Tibial nerve (tissue), 4 donors: ENCODE results near the gene COMTD1. TPM values are rescaled to one million over a fixed set of nuclear protein-coding genes. Genes with fewer than 3 reads are reported as not detected.
"Not testable (repeated sequence)": the region's sequence is repeated elsewhere in the genome, so short reads cannot be mapped to it uniquely, and the experiment has no call there.

ENCODE experiments used
- DNase-seq, 2 donors: peaks; one replicate each; pipeline ENCODE4 v3.0.0-alpha.2; 2019; ENCODE audit warnings: low spot score in 2 of 2
- H3K27ac ChIP-seq, 4 donors: fragments of 200-600 bp; sonication (generic) in 3 of 4; one replicate each; pipeline ENCODE4 v1.5.1; 2017 to 2019; ENCODE audit warnings: mild to moderate bottlenecking in 1 of 4
- H3K27me3 ChIP-seq, 2 donors: fragments of 200-600 bp; sonication (generic) in 1 of 2; one replicate each; pipeline versions ENCODE4 v1.5.1 to v1.6.0; 2017 to 2019
- H3K36me3 ChIP-seq, 3 donors: fragments of 200-600 bp; sonication (generic); one replicate each; pipeline ENCODE4 v1.5.1; 2018 to 2019
- H3K4me1 ChIP-seq, 4 donors: fragments of 200-600 bp; sonication (generic) in 3 of 4; one replicate each; pipeline ENCODE4 v1.5.1; 2017 to 2019
- H3K4me3 ChIP-seq, 4 donors: fragments of 200-600 bp; sonication (generic) in 3 of 4; one replicate each; pipeline ENCODE4 v1.5.1; 2017 to 2019; ENCODE audit warnings: mild to moderate bottlenecking in 1 of 4, moderate library complexity in 1 of 4
- H3K9me3 ChIP-seq, 4 donors: fragments of 200-600 bp; sonication (generic) in 3 of 4; one replicate each; pipeline ENCODE4 v1.5.1; 2017 to 2019
- CTCF ChIP-seq, 5 experiments: fragments of 200-600 bp in 3 of 5; fragments of 450-650 bp in 2 of 5; sonication (generic) in 3 of 5; IDR thresholded peaks; one replicate each; pipeline ENCODE4 v1.5.1; 2016 to 2019; ENCODE audit warnings: antibody characterized with exemption in 5 of 5, mild to moderate bottlenecking in 3 of 5, moderate library complexity in 2 of 5
- EP300 ChIP-seq, 2 donors: sonication (generic); formaldehyde crosslinking; IDR thresholded peaks; one replicate each; pipeline ENCODE4 v1.6.1; 2017; ENCODE audit warnings: antibody characterized with exemption in 2 of 2, mild to moderate bottlenecking in 1 of 2
- POLR2A ChIP-seq, 2 donors: fragments of 450-650 bp; IDR thresholded peaks; one replicate each; pipeline ENCODE4 v1.6.1; 2017; ENCODE audit warnings: antibody characterized with exemption in 2 of 2, mild to moderate bottlenecking in 2 of 2, moderate library complexity in 2 of 2
- WGBS, 2 donors: methylation state at CpG; one replicate each; pipeline ENCODE4 v1.1.5; 2018; 5-methylcytosine and 5-hydroxymethylcytosine counted together
- small RNA-seq: library from RNA; depleted of rRNA; stranded (forward); fragments of <200 nt; gene quantifications from one replicate; pipeline ENCODE3, GENCODE V24; 2016
- total RNA-seq, 4 donors: library from RNA; depleted of rRNA; stranded (reverse); fragments of >200 nt; gene quantifications; one replicate each; pipeline ENCODE4 v1.1.0, GENCODE V29; 2016

The COMTD1 gene
- total RNA-seq, 4 donors from 2014 or later, result 18.1 to 47.4 (median 31.6) TPM

GRCh38 chr10:75191821-75192568, 43.8 kb downstream of the COMTD1 start:
- H3K4me3 ChIP-seq, result no peak overlapping the region
- H3K9me3 ChIP-seq, result no peaks in the 10 kb centered on the region
- peak overlapping the region in 3 of 4 donors; percentile 62 to 83 (median 69) for H3K27ac ChIP-seq
- H3K4me1 ChIP-seq, result peaks cover 0 to 23% (median 9%) of the 10 kb centered on the region in 4 donors
- 28 to 34% methylated on average over 10 of the region's 10 CpGs for WGBS, 2 donors
- DNase-seq, result peak in 1 of 2 donors; percentile 54
- H3K27me3 ChIP-seq, result no peaks in the 10 kb centered on the region
- H3K36me3 ChIP-seq, result no peaks in the 10 kb centered on the region
- TF ChIP-seq CTCF (IDR thresholded peaks at IDR 0.05) (no peak), EP300 (IDR thresholded peaks at IDR 0.05) (peak in 1 of 2 donors; percentile 58), POLR2A (IDR thresholded peaks at IDR 0.05) (no peak)

- 91 to 92% methylated on average over 12 of the region's 12 CpGs for WGBS, 2 donors
Observed at GRCh38 chr10:75189266-75190096, 46.3 kb downstream of the COMTD1 start.

GRCh38 chr10:75188522-75188921, 47.2 kb downstream of the COMTD1 start:
- not testable (repeated sequence) for H3K9me3 ChIP-seq, H3K36me3 ChIP-seq, DNase-seq, H3K4me3 ChIP-seq, H3K27me3 ChIP-seq, H3K27ac ChIP-seq
- peaks cover 0 to 18% (median 9%) of the 10 kb centered on the region in 4 donors for H3K4me1 ChIP-seq
- WGBS, 2 donors, result 92 to 93% methylated on average over 9 of the region's 9 CpGs

More at GRCh38 chr10:75189266-75190096, 46.3 kb downstream of the COMTD1 start:
- H3K4me3 ChIP-seq, result no peak overlapping the region
- no peaks in the 10 kb centered on the region for H3K27me3 ChIP-seq
- H3K9me3 ChIP-seq, result no peaks in the 10 kb centered on the region
- no peak overlapping the region for H3K27ac ChIP-seq
- peaks cover 0 to 18% (median 9%) of the 10 kb centered on the region in 4 donors for H3K4me1 ChIP-seq
- no peak for TF ChIP-seq EP300 (IDR thresholded peaks at IDR 0.05)
- TF ChIP-seq CTCF (IDR thresholded peaks at IDR 0.05), result no peak
- TF ChIP-seq POLR2A (IDR thresholded peaks at IDR 0.05), result no peak
- no peaks in the 10 kb centered on the region for H3K36me3 ChIP-seq
- no peak for DNase-seq

GRCh38 chr10:75187961-75188426, 47.8 kb downstream of the COMTD1 start:
- Histone ChIP-seq H3K36me3 (peaks cover 0 to 8% (median 0%) of the 10 kb centered on the region in 3 donors), H3K4me1 (peaks cover 0 to 18% (median 9%) of the 10 kb centered on the region in 4 donors), H3K9me3 (no peaks in the 10 kb centered on the region), H3K27me3 (no peaks in the 10 kb centered on the region), H3K27ac (no peak overlapping the region), H3K4me3 (no peak overlapping the region)
- TF ChIP-seq CTCF (IDR thresholded peaks at IDR 0.05) (peak; percentile 51 to 72 (median 58)), EP300 (IDR thresholded peaks at IDR 0.05) (no peak)
- no peak for DNase-seq
- 85 to 87% methylated on average over 3 of the region's 3 CpGs for WGBS, 2 donors

- Histone ChIP-seq H3K36me3 (peaks cover 0 to 17% (median 0%) of the 10 kb centered on the region in 3 donors), H3K4me3 (no peak overlapping the region), H3K4me1 (peaks cover 0 to 5% (median 2%) of the 10 kb centered on the region in 4 donors), H3K9me3 (no peaks in the 10 kb centered on the region), H3K27ac (no peak overlapping the region), H3K27me3 (no peaks in the 10 kb centered on the region)
- DNase-seq, result no peak
- 75 to 80% methylated on average over 4 of the region's 4 CpGs for WGBS, 2 donors
- TF ChIP-seq CTCF (IDR thresholded peaks at IDR 0.05) (no peak), POLR2A (IDR thresholded peaks at IDR 0.05) (no peak), EP300 (IDR thresholded peaks at IDR 0.05) (no peak)
Observed at GRCh38 chr10:75186310-75186709, 49.4 kb downstream of the COMTD1 start.

Small RNA genes lying within 50 kb of the gene (small RNA-seq; reads per million reads assigned to genes)
- gene HMGA1P5, result not detected
- not detected for gene RPL39P25

Other genes starting within 250 kb of the COMTD1 start
- gene SAMD8, start 124.3 kb downstream of the COMTD1 start, total RNA-seq, result 10 to 100 TPM; 46.5 to 62.0 (median 56.7) TPM
- 100 to 1,000 TPM in 3 of 4 donors, 10 to 100 TPM in 1; 89.1 to 114 (median 109) TPM for gene VDAC2, start 25.2 kb downstream of the COMTD1 start, total RNA-seq
- gene ZNF503, start 165.8 kb upstream of the COMTD1 start, total RNA-seq, result 10 to 100 TPM in 3 of 4 donors, 1 to 10 TPM in 1; 9.9 to 15.9 (median 12.0) TPM
- gene LRMDA, start 195.7 kb upstream of the COMTD1 start, total RNA-seq, result 10 to 100 TPM in 3 of 4 donors, 1 to 10 TPM in 1; 9.8 to 18.6 (median 15.8) TPM